GM21737 (cell line): ENCODE results near the gene ORC4.

Experiments
- ATAC-seq: cut with Tn5 transposase; IDR thresholded peaks from one replicate; pipeline ENCODE4 v1.9.1; 2021; ENCODE audit warnings: mild to moderate bottlenecking, moderate library complexity; ENCODE audit not compliant: unreplicated experiment

The ORC4 gene

GRCh38 chr2:147937744-147938349 lies 82.7 kb downstream of the ORC4 start:
- ATAC-seq = no peak

- ATAC-seq = no peak
Measured at GRCh38 chr2:147934881-147935620, 85.5 kb downstream of the ORC4 start.

GRCh38 chr2:147933931-147934330 lies 86.6 kb downstream of the ORC4 start:
- ATAC-seq = no peak

GRCh38 chr2:147927053-147927588 lies 93.4 kb downstream of the ORC4 start:
- ATAC-seq = no peak

GRCh38 chr2:147925886-147926285 lies 94.7 kb downstream of the ORC4 start:
- ATAC-seq = no peak

GRCh38 chr2:147924647-147925046 lies 95.9 kb downstream of the ORC4 start:
- ATAC-seq = no peak

GRCh38 chr2:147923846-147924245 lies 96.7 kb downstream of the ORC4 start:
- no peak for ATAC-seq

- no peak for ATAC-seq
Measured at GRCh38 chr2:147917161-147917560, 103.4 kb downstream of the ORC4 start.

- no peak for ATAC-seq
Measured at GRCh38 chr2:147916723-147917122, 103.8 kb downstream of the ORC4 start.

GRCh38 chr2:147916067-147916466 lies 104.5 kb downstream of the ORC4 start:
- no peak for ATAC-seq

GRCh38 chr2:147913701-147914480 lies 106.6 kb downstream of the ORC4 start:
- ATAC-seq = no peak

GRCh38 chr2:147910990-147911473 lies 109.5 kb downstream of the ORC4 start:
- no peak for ATAC-seq

GRCh38 chr2:147909178-147909577 lies 111.4 kb downstream of the ORC4 start:
- no peak for ATAC-seq

- no peak for ATAC-seq
Measured at GRCh38 chr2:147904051-147904450, 116.5 kb downstream of the ORC4 start.

GRCh38 chr2:147888680-147889079 lies 131.9 kb downstream of the ORC4 start:
- ATAC-seq = no peak

GRCh38 chr2:147886136-147886535 lies 134.4 kb downstream of the ORC4 start:
- ATAC-seq = no peak

- ATAC-seq = no peak
Measured at GRCh38 chr2:147884830-147885229, 135.7 kb downstream of the ORC4 start.

GRCh38 chr2:147882631-147883030 lies 137.9 kb downstream of the ORC4 start:
- ATAC-seq = no peak
